Caco-2 (cell line): ENCODE measurements around the gene VMAC. TPM values are rescaled to one million over a fixed set of nuclear protein-coding genes. Genes with fewer than 3 reads are reported as not detected.

Experiments used
- BruUV-seq: library from RNA; stranded (reverse); fragments of 400-500 nt; replicated peaks from 2 replicates; lab custom pipeline; 2021; lab: Mats Ljungman, UMichigan
- CTCF ChIA-PET: fragments of 300-600 bp; sonication (Branson Sonifier 250); formaldehyde crosslinking; loops from one replicate; lab custom pipeline; 2022; ENCODE audit warnings: antibody characterized with exemption; lab: Charles Lee
- POLR2A ChIA-PET: fragments of 300-600 bp; sonication (Branson Sonifier 250); formaldehyde crosslinking; loops from one replicate; lab custom pipeline; 2022; ENCODE audit warnings: antibody characterized with exemption; lab: Charles Lee
- DNase-seq, 2 experiments: peaks; one replicate each; pipeline versions ENCODE4 v3.0.0 to v3.0.0-alpha.2; 2020 to 2022
- H3K27me3 ChIP-seq: replicated peaks from 2 replicates; pipeline ENCODE4 v1.6.0; 2011; ENCODE audit warnings: low read length; ENCODE audit not compliant: control insufficient read depth, insufficient read depth
- H3K36me3 ChIP-seq: 2 replicates; pipeline ENCODE4 v1.5.1; 2011; ENCODE audit warnings: low read length; ENCODE audit not compliant: control insufficient read depth, insufficient read depth
- H3K4me1 ChIP-seq: fragments of 250-450 bp; sonication (Bioruptor Pico); 2 replicates; pipeline ENCODE4 v1.5.1; 2020; ENCODE audit warnings: mild to moderate bottlenecking
- H3K4me3 ChIP-seq: 2 replicates; pipeline ENCODE4 v1.5.1; 2011; ENCODE audit warnings: low read depth, mild to moderate bottlenecking, control low read depth, low read length
- H3K9me3 ChIP-seq: fragments of 250-450 bp; sonication (Bioruptor Pico); 2 replicates; pipeline ENCODE4 v1.5.1; 2020; ENCODE audit warnings: mild to moderate bottlenecking, moderate library complexity
- H3K27ac Mint-ChIP-seq: one replicate; pipeline ENCODE4 v1.8.0; 2022; ENCODE audit warnings: mixed read lengths; ENCODE audit not compliant: unreplicated experiment
- H3K27me3 Mint-ChIP-seq: one replicate; pipeline ENCODE4 v1.8.0; 2022; ENCODE audit warnings: mixed read lengths; ENCODE audit not compliant: insufficient read depth, unreplicated experiment
- H3K36me3 Mint-ChIP-seq: one replicate; pipeline ENCODE4 v1.8.0; 2022; ENCODE audit warnings: mild to moderate bottlenecking, mixed read lengths; ENCODE audit not compliant: insufficient read depth, unreplicated experiment
- H3K4me1 Mint-ChIP-seq: one replicate; pipeline ENCODE4 v1.8.0; 2022; ENCODE audit warnings: low read depth, mixed read lengths; ENCODE audit not compliant: unreplicated experiment
- H3K4me3 Mint-ChIP-seq: one replicate; pipeline ENCODE4 v1.8.0; 2022; ENCODE audit warnings: mild to moderate bottlenecking, moderate library complexity, mixed read lengths; ENCODE audit not compliant: unreplicated experiment
- H3K9me3 Mint-ChIP-seq: one replicate; pipeline ENCODE4 v1.8.0; 2022; ENCODE audit warnings: mixed read lengths; ENCODE audit not compliant: unreplicated experiment
- intact Hi-C: fragments of 100-400 bp; cut with micrococcal nuclease; formaldehyde crosslinking; loops from one replicate; pipeline ENCODE4 v1.10.0; 2022; ENCODE audit not compliant: unreplicated experiment
- total RNA-seq: library from RNA; stranded (reverse); gene quantifications from 2 replicates; pipeline ENCODE4 v1.2.3, GENCODE V29; 2022
- TF ChIP-seq, protein P1 (sequence below), 2 experiments: fragments of 200-600 bp in 1 of 2; IDR thresholded peaks; 1 replicate in 1 of 2; 2 replicates in 1 of 2; pipeline versions ENCODE4 v1.5.1 to v1.8.0; 2011 to 2022; ENCODE audit warnings: antibody characterized with exemption in 1 of 2, control low read depth in 1 of 2, inconsistent platforms in 1 of 2, low read depth in 1 of 2, low read length in 1 of 2, mild to moderate bottlenecking in 1 of 2, moderate library complexity in 1 of 2; ENCODE audit not compliant: insufficient read depth in 1 of 2, severe bottlenecking in 1 of 2, unreplicated experiment in 1 of 2

VMAC gene
- total RNA-seq, 1 experiment from 2014 or later = 4.8 TPM

DNA sequence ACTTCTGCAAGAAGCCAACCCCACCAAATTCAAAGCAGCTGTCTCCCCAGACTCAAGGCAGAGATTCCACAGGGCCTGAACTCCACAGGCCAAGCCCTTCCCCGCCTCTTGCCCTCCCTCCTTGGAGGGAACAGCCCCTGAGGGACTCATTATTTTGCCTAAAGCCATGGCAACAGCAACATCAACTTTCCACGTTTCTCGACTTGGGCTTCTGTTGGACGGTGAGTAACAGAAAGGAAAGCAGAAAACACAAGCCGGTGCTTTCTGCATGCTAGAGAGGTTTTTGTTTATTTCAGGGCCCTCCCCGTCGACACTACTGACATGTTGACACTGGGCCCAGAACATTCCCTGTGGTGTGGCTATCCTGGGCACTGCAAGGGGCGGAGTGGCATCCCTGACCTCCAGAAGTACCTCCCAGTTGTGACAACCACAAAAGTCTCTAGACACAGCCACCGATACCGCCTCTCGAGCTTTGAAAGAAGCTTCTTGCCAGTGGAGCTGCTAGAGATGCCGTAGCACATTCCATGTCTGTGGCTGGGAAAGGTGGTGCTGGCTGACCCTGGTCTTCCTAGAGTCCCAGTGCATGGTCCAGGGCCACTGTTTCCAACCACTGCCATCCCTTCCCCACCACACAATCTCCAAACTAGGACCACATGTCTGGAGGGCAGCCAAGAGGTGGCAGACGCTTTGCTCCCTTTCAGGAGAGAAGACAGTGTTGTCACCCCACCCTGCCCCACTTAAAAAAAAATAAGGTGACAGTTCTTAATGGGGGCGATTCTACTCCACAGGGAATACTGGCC lies 22.2 kb downstream of the VMAC start:
- ChIA-PET POLR2A (no interaction called here), CTCF (no interaction called here)
- no peak overlapping the region for H3K4me3 ChIP-seq
- peaks cover 3% of the 10 kb centered on the region; the same call in 1 of the 2 replicates for H3K36me3 ChIP-seq
- no TSS peak for BruUV-seq
- Mint-ChIP-seq H3K4me1 (no peaks in the 10 kb centered on the region), H3K9me3 (no peaks in the 10 kb centered on the region), H3K4me3 (no peak overlapping the region), H3K27me3 (no peaks in the 10 kb centered on the region), H3K27ac (no peak overlapping the region), H3K36me3 (peaks cover 72% of the 10 kb centered on the region)
- H3K9me3 ChIP-seq = no peaks in the 10 kb centered on the region
- no peaks in the 10 kb centered on the region for H3K4me1 ChIP-seq
- H3K27me3 ChIP-seq = no peaks in the 10 kb centered on the region
- intact Hi-C loops = no loop called here
- TF ChIP-seq, protein P1, sequence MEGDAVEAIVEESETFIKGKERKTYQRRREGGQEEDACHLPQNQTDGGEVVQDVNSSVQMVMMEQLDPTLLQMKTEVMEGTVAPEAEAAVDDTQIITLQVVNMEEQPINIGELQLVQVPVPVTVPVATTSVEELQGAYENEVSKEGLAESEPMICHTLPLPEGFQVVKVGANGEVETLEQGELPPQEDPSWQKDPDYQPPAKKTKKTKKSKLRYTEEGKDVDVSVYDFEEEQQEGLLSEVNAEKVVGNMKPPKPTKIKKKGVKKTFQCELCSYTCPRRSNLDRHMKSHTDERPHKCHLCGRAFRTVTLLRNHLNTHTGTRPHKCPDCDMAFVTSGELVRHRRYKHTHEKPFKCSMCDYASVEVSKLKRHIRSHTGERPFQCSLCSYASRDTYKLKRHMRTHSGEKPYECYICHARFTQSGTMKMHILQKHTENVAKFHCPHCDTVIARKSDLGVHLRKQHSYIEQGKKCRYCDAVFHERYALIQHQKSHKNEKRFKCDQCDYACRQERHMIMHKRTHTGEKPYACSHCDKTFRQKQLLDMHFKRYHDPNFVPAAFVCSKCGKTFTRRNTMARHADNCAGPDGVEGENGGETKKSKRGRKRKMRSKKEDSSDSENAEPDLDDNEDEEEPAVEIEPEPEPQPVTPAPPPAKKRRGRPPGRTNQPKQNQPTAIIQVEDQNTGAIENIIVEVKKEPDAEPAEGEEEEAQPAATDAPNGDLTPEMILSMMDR (IDR thresholded peaks at IDR 0.05; ENCODE audit: insufficient read depth in 1 of 2, low read depth in 1 of 2, low read length in 1 of 2, severe bottlenecking in 1 of 2, unreplicated experiment in 1 of 2) = no peak
- DNase-seq = no peak

- BruUV-seq = no TSS peak
- Mint-ChIP-seq H3K27ac (no peak overlapping the region), H3K4me1 (no peaks in the 10 kb centered on the region), H3K27me3 (no peaks in the 10 kb centered on the region), H3K36me3 (peaks cover 72% of the 10 kb centered on the region), H3K9me3 (no peaks in the 10 kb centered on the region), H3K4me3 (no peak overlapping the region)
- ChIA-PET CTCF (no interaction called here), POLR2A (no interaction called here)
- intact Hi-C loops = no loop called here
- H3K27me3 ChIP-seq = no peaks in the 10 kb centered on the region
- no peak for DNase-seq
- no peaks in the 10 kb centered on the region for H3K4me1 ChIP-seq
- TF ChIP-seq, protein P1 (IDR thresholded peaks at IDR 0.05; ENCODE audit: insufficient read depth in 1 of 2, low read depth in 1 of 2, low read length in 1 of 2, severe bottlenecking in 1 of 2, unreplicated experiment in 1 of 2) = no peak
- H3K4me3 ChIP-seq = no peak overlapping the region
- H3K36me3 ChIP-seq = peaks cover 3% of the 10 kb centered on the region; the same call in 1 of the 2 replicates
- no peaks in the 10 kb centered on the region for H3K9me3 ChIP-seq
Observed at GRCh38 chr19:5927441-5927821, 22.8 kb downstream of the VMAC start.

GRCh38 chr19:5929179-5929578 lies 24.5 kb downstream of the VMAC start:
- H3K4me1 Mint-ChIP-seq = no peaks in the 10 kb centered on the region
- no peaks in the 10 kb centered on the region for H3K27me3 Mint-ChIP-seq
- no peaks in the 10 kb centered on the region for H3K9me3 ChIP-seq
- no peaks in the 10 kb centered on the region for H3K27me3 ChIP-seq
- H3K36me3 Mint-ChIP-seq = peaks cover 69% of the 10 kb centered on the region
- BruUV-seq = no TSS peak
- H3K4me1 ChIP-seq = no peaks in the 10 kb centered on the region
- H3K4me3 Mint-ChIP-seq = no peak overlapping the region
- CTCF ChIA-PET = no interaction called here
- H3K4me3 ChIP-seq = no peak overlapping the region
- POLR2A ChIA-PET = no interaction called here
- peaks cover 3% of the 10 kb centered on the region; the same call in 1 of the 2 replicates for H3K36me3 ChIP-seq
- intact Hi-C loops = no loop called here
- H3K9me3 Mint-ChIP-seq = no peaks in the 10 kb centered on the region
- DNase-seq = no peak
- TF ChIP-seq, protein P1 (IDR thresholded peaks at IDR 0.05; ENCODE audit: insufficient read depth in 1 of 2, low read depth in 1 of 2, low read length in 1 of 2, severe bottlenecking in 1 of 2, unreplicated experiment in 1 of 2) = no peak
- no peak overlapping the region for H3K27ac Mint-ChIP-seq
